ENCODE measurements around the gene BSND. TPM values are rescaled to one million over a fixed set of nuclear protein-coding genes. Genes with fewer than 3 reads are reported as not detected.
A peak's percentile ranks its signal among the peaks of the same experiment; 100 is the strongest.

BSND gene
- total and polyA plus RNA-seq, 9 of the 15 experiments (the other 6 are each of a cell fraction or from before 2014, with no cell fraction given): not detected

- Histone ChIP-seq H3K79me2 (ENCODE audit: control insufficient read depth, insufficient read depth, low read length) (peaks cover 6% of the 10 kb centered on the region; the same call in 2 of the 3 replicates), H4K20me1 (replicated peaks; ENCODE audit: control insufficient read depth, insufficient read depth, low read length) (no peaks in the 10 kb centered on the region; the same call in 1 of the 2 replicates), H2AFZ (ENCODE audit: low read depth, low read length) (no peak overlapping the region), H3K4me1 (replicated peaks in 1 of 2; ENCODE audit: control insufficient read depth in 2 of 2, insufficient read depth in 2 of 2, low read length in 2 of 2) (peaks cover 0 to 5% of the 10 kb centered on the region in 2 experiments; a peak in 2 of 5 replicates), H3K4me3 (no peak overlapping the region), H3K27ac (ENCODE audit: extremely low read depth, low read depth, low read length) (no peak overlapping the region), H3K9me1 (ENCODE audit: control insufficient read depth, insufficient read depth, low read length) (no peaks in the 10 kb centered on the region), H3K9ac (ENCODE audit: insufficient read depth in 1 of 2, low read depth in 2 of 2, low read length in 2 of 2) (peak overlapping the region in 1 of 2 experiments; percentile 20; a peak in 1 of 4 replicates), H3K4me2 (ENCODE audit: insufficient read depth, low read length) (no peak overlapping the region), H3K27me3 (ENCODE audit: control insufficient read depth in 2 of 2, insufficient read depth in 2 of 2, low read length in 2 of 2) (no peaks in the 10 kb centered on the region), H3K9me3 (replicated peaks; ENCODE audit: control insufficient read depth, insufficient read depth, low read depth, low read length) (no peaks in the 10 kb centered on the region), H3K36me3 (ENCODE audit: control insufficient read depth, insufficient read depth, low read length) (peaks cover 94% of the 10 kb centered on the region; the same call in 2 of the 3 replicates)
- ATAC-seq (no peak), FAIRE-seq (no peak), DNase-seq (ENCODE audit: extremely low read depth in 1 of 4, low spot score in 3 of 4) (no peak)
- TF ChIP-seq RBFOX2 (IDR thresholded peaks at IDR 0.05; ENCODE audit: low read depth, low read length) (0 out of 2 replicates have a peak, but pooled peaks have one; percentile 32), HDAC6 (IDR thresholded peaks at IDR 0.05; ENCODE audit: low read depth, low read length) (no peak), POLR2G (IDR thresholded peaks at IDR 0.05; ENCODE audit: low read depth, low read length) (peak; percentile 38; the same call in 1 of the 2 replicates), ZC3H4 (CRISPR knock-in tag; IDR thresholded peaks at IDR 0.05; ENCODE audit: borderline replicate concordance) (no peak), POLR2A (conservative IDR thresholded peaks at IDR 0.05) (no peak), ZZZ3 (IDR thresholded peaks at IDR 0.05) (no peak), MECOM (CRISPR knock-in tag; IDR thresholded peaks at IDR 0.05) (no peak), TCFL5 (CRISPR knock-in tag; conservative IDR thresholded peaks at IDR 0.05) (no peak), RBM25 (IDR thresholded peaks at IDR 0.05; ENCODE audit: low read depth, low read length, severe bottlenecking) (no peak), ETS2 (tag; IDR thresholded peaks at IDR 0.05; ENCODE audit: borderline replicate concordance, poor library complexity, severe bottlenecking) (no peak)
- intact Hi-C loops (cut with micrococcal nuclease): no loop called here
- CTCF ChIA-PET (ENCODE audit: low intra/inter-chr PET ratio): no interaction called here
- no TSS peak for BruUV-seq (replicated peaks)
- in situ Hi-C loops (cut with MboI): no loop called here
- POLR2A ChIA-PET: interaction anchor here (1.3 kb wide), 1 partner anchor 14 kb away, joined by 3 read pairs; no protein-coding TSS in a partner anchor
- WGBS (ENCODE audit: insufficient coverage, low coverage, missing lambda C conversion rate): 79% methylated on average over 29 of the region's 29 CpGs
Measured at GRCh38 chr1:55052221-55053142, 53.7 kb downstream of the BSND start.
